ENCODE results near the gene WNT3A. TPM values are rescaled to one million over a fixed set of nuclear protein-coding genes. Genes with fewer than 3 reads are reported as not detected.

WNT3A gene
- total RNA-seq, 4 donors from 2014 or later, result not detected

- no peak for TF ChIP-seq POLR2A (IDR thresholded peaks at IDR 0.05; ENCODE audit: low read depth)
- TF ChIP-seq EP300 (IDR thresholded peaks at IDR 0.05), result no peak
- no peak for TF ChIP-seq CTCF (IDR thresholded peaks at IDR 0.05)
- TF ChIP-seq POLR2AphosphoS5 (IDR thresholded peaks at IDR 0.05), result no peak
- intact Hi-C loops (cut with DNase I), result no loop called here
- Histone ChIP-seq H3K27ac (replicated peaks in 1 of 4) (no peak overlapping the region), H3K4me1 (peaks cover 64 to 81% (median 74%) of the 10 kb centered on the region in 4 donors), H3K27me3 (no peaks in the 10 kb centered on the region), H3K9me3 (peaks cover 0 to 11% (median 7%) of the 10 kb centered on the region in 4 donors), H3K36me3 (peaks cover 8 to 42% (median 29%) of the 10 kb centered on the region in 4 donors), H3K4me3 (no peak overlapping the region)
- 93% methylated on average over 15 of the region's 20 CpGs for WGBS
- no peak for DNase-seq (ENCODE audit: extremely low spot score)
Observed at GRCh38 chr1:228093050-228093906, 86.5 kb downstream of the WNT3A start.

GRCh38 chr1:228094432-228095016 is 87.7 kb downstream of the WNT3A start:
- TF ChIP-seq EP300 (IDR thresholded peaks at IDR 0.05) (no peak), POLR2AphosphoS5 (IDR thresholded peaks at IDR 0.05) (no peak), CTCF (IDR thresholded peaks at IDR 0.05) (no peak), POLR2A (IDR thresholded peaks at IDR 0.05; ENCODE audit: low read depth) (no peak)
- 97% methylated on average over 13 of the region's 13 CpGs for WGBS
- DNase-seq (ENCODE audit: extremely low spot score), result no peak
- intact Hi-C loops (cut with DNase I), result no loop called here
- H3K9me3 ChIP-seq, result peaks cover 0 to 11% (median 7%) of the 10 kb centered on the region in 4 donors
- no peaks in the 10 kb centered on the region for H3K27me3 ChIP-seq
- peaks cover 20 to 46% (median 38%) of the 10 kb centered on the region in 4 donors for H3K36me3 ChIP-seq
- peaks cover 51 to 69% (median 61%) of the 10 kb centered on the region in 4 donors for H3K4me1 ChIP-seq
- H3K27ac ChIP-seq (replicated peaks in 1 of 4), result no peak overlapping the region
- H3K4me3 ChIP-seq, result no peak overlapping the region

GRCh38 chr1:228095161-228095560 is 88.4 kb downstream of the WNT3A start:
- intact Hi-C loops (cut with DNase I), result no loop called here

GRCh38 chr1:228095938-228096337 is 89.1 kb downstream of the WNT3A start:
- TF ChIP-seq POLR2A (IDR thresholded peaks at IDR 0.05; ENCODE audit: low read depth), result no peak
- no peak for TF ChIP-seq POLR2AphosphoS5 (IDR thresholded peaks at IDR 0.05)
- no peak for TF ChIP-seq CTCF (IDR thresholded peaks at IDR 0.05)
- H3K4me1 ChIP-seq, result peaks cover 37 to 64% (median 49%) of the 10 kb centered on the region in 4 donors
- WGBS, result 100% methylated on average over 8 of the region's 8 CpGs
- peaks cover 0 to 11% (median 7%) of the 10 kb centered on the region in 4 donors for H3K9me3 ChIP-seq
- H3K36me3 ChIP-seq, result peaks cover 34 to 60% (median 52%) of the 10 kb centered on the region in 4 donors
- no peak overlapping the region for H3K27ac ChIP-seq (replicated peaks in 1 of 4)
- H3K27me3 ChIP-seq, result no peaks in the 10 kb centered on the region
- no peak overlapping the region for H3K4me3 ChIP-seq
- intact Hi-C loops (cut with DNase I), result no loop called here
- DNase-seq (ENCODE audit: extremely low spot score), result no peak

More at GRCh38 chr1:228095161-228095560, 88.4 kb downstream of the WNT3A start:
- 98% methylated on average over 4 of the region's 4 CpGs for WGBS
- DNase-seq (ENCODE audit: extremely low spot score), result no peak
- TF ChIP-seq EP300 (IDR thresholded peaks at IDR 0.05) (no peak), POLR2A (IDR thresholded peaks at IDR 0.05; ENCODE audit: low read depth) (no peak), POLR2AphosphoS5 (IDR thresholded peaks at IDR 0.05) (no peak), CTCF (IDR thresholded peaks at IDR 0.05) (no peak)
- no peak overlapping the region for H3K4me3 ChIP-seq
- H3K27ac ChIP-seq (replicated peaks in 1 of 4), result no peak overlapping the region
- H3K27me3 ChIP-seq, result no peaks in the 10 kb centered on the region
- H3K36me3 ChIP-seq, result peaks cover 26 to 52% (median 44%) of the 10 kb centered on the region in 4 donors
- peaks cover 45 to 66% (median 55%) of the 10 kb centered on the region in 4 donors for H3K4me1 ChIP-seq
- peaks cover 0 to 11% (median 7%) of the 10 kb centered on the region in 4 donors for H3K9me3 ChIP-seq
